Islet precursor cell (in vitro differentiated cells): ENCODE data around the gene CTPS2.
A peak's percentile ranks its signal among the peaks of the same experiment; 100 is the strongest.

ENCODE experiments used
- DNase-seq: peaks from one replicate; pipeline ENCODE4 v3.0.0-alpha.2; 2018

The CTPS2 gene

DNA sequence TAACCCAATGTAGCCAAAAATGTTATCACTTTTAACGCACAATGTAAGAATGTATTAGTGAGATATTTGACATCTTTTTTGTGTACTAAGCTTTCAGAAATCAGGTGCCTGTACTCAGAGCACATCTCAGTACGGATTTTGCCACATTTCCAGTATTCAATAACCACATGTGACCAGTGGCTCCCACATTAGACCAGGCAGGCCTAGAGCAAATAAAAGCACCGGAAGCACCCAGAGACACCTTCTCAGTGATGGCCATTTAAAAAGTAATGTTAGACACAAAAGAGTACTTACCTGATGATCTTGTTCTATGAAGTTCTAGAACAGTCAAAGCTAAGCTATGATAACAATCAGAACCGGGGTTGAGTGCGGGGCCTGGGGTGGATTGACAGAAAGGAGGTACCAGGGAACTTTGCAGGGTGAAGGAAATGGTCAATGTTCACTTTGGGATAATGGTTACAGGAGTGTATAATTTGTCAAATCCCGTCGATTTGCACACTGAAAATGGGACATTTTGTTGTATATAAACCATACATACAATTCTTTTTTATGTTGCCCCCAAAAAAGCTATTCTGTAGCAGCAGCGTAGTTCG, 1.2 kb downstream of the CTPS2 start:
- DNase-seq = no peak

DNA sequence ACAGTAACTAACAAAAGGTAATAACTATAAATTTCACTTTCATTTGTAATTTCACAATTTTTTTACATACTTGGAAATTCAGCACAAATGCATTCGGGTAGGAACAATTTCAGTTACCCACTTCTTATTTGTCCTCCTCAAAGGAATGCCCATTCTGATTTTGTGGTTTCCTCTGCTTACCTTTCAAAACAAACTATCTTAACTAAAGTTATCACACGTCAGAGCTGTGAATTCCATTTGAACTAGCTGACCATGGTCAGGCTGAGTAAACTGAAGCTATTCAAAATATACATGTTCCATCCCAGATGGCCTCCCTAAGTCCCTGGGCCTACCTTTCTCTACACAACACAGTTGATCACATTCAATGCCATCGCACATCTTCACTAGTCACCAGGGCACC, 4.5 kb downstream of the CTPS2 start:
- DNase-seq = no peak

DNA sequence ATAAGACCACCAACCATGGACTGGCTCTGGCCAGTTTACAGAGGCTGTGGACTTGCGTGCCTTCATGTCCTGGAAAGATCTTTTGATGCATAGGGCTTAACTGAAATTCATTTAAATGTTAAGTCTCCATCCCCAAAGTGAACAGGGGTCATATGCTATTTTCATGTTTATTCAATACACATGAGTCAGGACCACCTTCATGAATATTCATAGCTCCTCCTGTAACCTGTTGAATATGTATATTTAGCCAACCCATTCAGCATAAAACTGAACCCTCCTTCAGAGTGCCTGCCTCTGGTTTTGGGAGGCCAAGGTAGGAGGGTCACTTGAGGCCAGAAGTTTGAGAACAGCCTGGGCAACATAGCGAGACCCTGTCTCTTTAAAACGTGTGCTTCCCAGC, 7.1 kb downstream of the CTPS2 start:
- no peak for DNase-seq

DNA sequence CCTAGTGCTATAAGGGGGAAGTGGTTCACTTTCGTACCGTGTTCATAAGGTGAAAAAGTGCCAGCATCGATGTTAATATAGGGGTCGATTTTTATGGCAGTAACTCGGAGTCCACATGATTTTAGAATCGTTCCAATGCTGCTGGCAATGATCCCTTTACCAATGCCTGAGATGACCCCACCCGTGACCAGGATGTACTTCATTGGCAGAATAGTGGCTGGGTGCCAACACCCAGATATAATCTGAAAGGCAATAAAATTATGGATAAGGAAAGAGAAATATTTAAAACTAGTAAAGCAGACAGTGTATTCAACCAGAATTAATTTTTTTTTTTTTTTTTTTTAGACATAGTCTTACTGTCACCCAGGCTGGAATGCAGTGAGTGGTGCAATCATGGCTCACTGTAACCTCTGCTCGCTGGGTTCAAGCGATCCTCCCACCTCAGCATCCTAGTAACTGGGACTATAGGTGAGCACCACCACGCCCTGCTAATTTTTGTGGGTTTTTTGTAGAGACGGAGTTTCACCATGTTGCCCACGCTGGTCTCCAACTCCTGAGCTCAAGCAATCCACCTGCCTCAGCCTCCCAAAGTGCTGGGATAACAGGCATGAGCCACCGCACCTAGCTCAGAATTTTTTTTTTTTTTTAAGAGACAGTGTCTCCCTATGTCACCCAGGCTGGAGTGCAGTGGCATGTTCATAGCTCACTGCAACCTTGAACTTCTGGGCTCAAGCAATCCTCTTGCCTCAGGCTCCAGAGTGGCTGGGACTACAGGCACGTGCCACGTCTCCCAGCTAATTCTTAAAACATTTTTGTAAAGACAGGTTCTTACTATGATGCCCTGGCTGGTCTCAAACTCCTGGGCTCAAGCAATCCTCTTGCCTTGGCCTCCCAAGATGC, 9.5 kb downstream of the CTPS2 start:
- no peak for DNase-seq

DNA sequence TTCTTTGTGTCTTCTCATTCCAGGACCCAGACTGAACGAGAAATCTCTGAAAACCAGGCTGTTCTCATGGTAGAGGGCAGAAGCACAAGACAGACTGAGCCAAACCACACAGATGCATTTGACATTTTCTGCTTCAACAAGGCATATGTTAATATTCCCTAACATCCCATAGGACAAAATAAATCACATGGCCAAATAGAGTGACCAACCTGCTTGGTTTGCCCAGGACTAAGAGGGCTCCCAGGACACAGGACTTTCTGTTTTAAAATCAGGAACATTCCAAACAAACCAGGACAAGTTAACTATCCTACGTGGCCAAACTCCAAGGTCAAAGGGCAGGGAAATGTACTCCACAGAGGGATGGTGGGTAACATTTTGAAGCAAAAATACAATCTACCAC, 11.7 kb downstream of the CTPS2 start:
- no peak for DNase-seq

DNA sequence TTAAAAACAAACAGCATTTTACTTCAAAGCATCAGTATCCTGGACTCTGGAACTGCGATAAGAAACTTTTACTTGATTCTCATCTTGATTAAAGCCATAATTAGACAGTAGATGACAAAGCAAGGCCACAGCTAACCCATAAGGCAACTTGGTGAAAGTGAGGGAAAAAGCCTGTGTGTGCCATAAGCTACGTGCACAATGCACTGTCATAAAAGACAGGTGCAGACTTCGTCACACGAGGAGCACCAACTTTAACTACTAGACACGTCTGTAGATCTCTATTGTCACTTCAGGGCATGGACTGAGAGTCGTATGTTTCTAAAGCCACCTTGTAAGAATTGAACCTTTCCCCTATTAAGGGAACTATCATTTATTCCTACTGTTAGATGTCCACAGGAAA, 13.1 kb downstream of the CTPS2 start:
- no peak for DNase-seq

DNA sequence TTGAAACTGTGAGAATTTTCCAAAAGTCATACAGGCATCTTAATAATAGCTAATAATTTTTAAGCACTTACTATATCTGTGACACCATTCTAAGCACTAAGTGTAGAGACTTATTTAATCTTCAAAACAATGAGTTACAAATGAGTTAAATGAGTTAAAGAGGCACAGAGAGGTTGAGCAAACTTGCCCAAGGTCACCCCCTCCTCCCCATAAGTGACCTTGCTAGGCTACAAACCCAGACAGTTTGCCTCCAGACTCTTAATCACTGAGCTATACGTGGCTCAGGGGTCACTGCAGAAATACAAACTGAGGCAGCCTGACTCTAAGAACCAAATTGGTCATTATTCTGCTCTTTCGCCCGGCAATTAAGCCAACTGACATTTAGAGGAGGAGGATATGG, 15.5 kb downstream of the CTPS2 start:
- no peak for DNase-seq

DNA sequence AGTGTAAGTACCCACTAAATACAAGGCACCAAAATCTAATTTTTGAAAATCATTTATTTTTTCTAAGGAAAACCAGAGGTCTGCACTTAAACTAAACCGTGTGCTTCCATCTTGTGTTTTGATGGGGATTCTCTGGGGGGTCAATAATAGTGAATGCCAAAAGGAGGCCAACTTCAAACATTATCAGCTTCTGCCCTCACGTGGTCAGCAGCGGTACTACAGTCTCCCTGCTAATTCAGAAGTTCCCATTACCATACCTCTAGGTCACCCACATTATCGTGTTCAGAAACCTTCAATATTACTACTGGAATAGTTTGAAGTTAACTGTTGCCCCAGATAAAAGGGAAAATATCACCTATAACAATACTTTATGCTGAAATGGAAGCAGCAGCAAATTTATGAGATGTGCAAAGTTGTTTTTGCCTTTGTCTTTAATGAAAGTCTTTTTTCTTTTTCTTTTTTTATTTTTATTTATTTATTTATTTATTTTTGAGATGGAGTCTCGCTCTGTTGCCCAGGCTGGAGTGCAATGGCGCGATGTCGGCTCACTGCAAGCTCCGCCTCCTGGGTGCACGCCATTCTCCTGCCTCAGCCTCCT, 17.3 kb downstream of the CTPS2 start:
- DNase-seq = no peak

DNA sequence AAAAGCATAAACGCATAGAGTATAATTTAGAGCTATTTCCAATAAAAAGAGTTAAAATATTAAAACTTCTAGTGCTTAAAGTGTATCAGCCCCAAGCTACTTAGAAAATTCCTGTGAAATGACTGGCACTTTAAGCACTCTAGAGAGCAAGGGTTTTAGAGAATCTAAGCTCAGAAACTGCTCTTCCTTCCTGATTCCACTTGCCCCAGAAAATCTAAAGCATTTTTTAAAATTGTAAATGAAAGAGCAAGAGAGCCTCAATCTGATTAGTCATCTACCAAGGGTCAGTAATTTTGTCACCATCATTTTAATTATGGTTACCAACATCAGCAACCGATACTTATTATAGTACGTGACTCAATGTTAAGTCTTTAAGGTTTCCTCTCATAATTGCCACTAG, 25.0 kb downstream of the CTPS2 start:
- DNase-seq = no peak

DNA sequence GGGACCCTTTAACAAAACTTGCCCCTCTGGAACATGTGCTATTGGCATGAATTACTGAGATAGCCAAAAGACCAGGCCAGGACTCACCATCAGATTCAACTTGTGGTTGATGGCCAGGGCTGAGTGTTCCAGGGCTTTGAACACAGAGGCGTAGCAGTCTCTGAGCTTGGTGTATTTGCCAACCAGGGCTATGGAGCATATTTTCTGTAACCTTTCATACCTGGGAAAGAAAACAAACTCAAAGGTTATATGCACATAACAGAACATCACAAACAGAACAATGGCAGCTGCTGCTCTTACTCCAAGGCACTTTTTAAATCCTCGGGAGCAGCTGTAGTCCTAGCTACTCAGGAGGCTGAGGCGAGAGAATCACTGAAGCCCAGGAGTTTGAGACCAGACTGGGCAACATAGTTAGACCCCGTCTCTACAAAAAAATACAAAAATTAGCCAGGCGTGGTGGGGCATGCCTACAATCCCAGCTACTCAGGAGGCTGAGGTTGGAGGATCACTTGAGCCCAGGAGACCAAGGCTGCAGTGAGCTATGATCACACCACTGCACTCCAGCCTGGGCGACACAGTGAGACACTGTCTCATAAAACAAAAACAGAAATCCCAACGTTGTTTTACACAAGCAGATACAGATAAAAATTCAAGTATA, 29.3 kb downstream of the CTPS2 start:
- DNase-seq = no peak

DNA sequence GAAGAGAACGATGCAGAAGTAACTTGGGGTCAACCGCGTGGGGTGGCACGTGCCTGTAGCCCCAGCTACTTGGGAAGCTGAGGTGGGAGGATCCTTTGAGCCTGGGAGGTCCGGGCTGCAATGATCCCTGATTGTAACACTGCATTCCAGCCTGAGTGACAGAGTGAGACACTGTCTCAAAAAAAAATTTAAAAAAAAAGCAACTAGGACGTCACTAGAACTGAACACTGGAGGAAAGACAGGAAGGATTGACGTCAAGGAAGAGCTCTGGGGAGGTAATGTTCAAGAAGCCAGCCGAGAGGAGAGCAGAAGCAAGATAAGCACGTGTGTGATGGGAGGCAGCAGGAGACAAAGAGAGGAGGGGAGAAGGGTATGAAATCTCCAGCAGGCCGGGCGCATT, 33.8 kb downstream of the CTPS2 start:
- DNase-seq = no peak

DNA sequence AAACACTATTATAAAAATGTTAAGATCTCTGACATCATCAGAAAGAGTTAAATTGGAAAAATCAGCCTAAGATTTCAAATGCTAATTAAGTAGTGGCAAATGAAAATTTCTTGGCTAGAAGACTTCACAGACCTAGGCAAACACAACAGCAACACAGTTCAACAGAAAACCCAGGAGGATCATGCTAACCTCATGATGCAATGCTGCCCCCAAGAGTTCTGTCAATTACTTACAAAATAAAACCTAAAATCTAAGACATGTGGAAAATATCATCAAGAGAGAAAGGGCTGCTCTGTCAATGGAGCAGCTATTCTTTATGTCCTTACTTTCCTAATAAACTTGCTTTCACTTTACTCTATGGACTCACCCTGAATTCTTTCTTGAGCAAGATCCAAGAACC, 41.5 kb downstream of the CTPS2 start:
- no peak for DNase-seq

DNA sequence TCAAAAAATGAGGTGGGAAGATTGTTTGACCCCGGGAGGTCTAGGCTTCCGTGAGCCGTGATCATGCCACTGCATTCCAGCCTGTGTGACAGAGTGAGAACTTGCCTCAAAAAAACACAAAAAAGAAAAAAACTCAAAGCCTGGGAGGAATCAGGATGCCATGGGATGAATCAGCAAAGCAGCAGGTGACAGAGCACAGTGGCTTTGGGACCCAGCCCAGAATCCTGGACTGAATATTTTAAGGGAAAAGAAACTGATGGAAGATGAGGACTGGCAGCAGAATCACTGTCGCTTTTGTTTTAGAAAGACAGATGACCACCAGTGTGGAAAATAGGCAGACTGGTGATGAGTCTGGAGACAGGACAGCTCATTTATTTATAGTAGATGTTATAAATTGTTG, 45.9 kb downstream of the CTPS2 start:
- peak; percentile 56 for DNase-seq

DNA sequence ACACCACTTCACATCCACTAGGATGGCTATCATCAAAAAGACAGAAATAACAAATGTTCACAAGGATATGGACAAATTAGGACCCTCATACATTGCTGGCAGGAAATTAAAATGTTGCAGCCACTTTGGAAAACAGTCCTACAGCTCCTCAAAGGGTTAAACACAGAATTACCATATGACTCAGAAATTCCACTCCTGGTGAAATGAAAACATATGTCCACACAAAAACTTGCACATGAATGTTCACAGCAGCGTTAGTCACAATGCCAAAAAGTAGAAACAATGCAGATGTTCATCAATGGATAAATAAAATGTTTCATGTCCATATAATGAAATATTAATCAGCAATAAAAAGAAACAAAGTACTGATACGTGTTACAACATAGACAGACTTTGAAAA, 47.4 kb downstream of the CTPS2 start:
- DNase-seq = no peak

DNA sequence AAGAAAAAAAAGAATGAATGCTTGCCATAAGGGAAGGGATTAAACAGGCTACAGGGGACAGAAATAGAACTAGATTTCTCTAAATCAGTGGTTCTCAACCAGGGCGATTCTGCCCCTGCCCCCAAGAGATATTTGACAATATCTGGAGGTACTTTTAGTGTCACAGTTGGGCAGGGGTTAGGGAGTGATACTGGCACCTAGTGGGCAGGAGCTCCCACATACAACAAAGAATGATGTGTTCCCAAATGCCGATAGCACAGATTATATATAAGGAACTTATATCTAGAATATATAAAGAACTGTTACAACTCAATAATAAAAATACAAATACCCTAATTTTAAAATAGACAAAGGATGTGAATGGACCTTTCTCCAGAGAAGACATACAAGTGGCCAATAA, 47.8 kb downstream of the CTPS2 start:
- DNase-seq = no peak

DNA sequence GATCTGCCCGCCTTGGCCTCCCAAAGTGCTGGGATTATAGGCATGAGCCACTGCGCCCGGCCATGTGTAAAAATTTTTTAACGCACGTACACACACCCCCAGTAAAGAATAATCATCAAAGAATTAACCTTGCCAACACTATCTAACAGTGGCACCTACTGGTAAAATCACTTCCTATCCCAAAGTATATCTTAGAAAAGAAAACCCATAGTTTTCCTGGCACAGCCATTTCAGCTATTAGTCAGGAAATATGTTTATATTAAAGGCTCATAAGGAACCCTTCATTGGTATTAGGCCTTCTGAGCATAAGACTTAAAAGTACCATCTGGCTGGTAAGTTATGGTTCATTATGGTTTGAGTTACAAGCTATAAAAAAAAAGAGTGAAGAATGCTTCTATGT, 48.4 kb downstream of the CTPS2 start:
- no peak for DNase-seq

DNA sequence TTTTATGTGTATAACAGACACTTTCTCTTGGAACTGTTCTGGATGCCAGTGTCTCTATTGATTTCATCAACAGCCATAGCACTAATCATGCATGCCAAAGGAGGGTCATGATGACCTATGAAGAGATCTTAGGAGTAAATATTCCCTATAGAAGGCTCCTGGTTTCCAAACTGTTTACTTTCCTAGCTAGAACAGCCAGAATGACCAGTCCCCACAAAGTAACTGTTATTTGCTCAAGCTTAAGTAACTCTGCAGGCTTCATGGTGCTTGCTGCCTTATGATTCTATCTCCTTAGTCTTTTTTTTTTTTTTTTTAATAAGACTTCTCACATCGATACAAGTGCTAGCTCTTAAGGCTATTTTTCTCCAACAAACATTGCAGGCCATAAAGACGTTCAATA, 50.1 kb downstream of the CTPS2 start:
- DNase-seq = no peak

DNA sequence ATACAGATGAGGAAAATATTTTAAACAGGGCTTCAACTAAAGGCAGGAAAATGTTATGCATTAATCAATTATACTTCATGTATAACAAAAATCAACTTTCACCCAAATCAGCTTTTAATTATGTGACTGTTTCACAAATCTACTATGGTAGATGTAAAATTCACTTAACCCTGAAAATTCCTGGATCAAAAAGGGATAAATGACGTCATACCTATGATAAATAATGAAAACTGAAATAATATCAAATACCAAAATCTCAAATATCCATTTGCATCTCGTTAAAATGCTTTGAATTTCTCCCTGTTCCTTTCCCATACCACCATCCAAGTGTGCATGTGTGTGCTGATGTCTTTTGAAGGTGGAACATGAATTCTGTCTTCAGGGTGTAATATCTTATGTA, 51.0 kb downstream of the CTPS2 start:
- DNase-seq = no peak

DNA sequence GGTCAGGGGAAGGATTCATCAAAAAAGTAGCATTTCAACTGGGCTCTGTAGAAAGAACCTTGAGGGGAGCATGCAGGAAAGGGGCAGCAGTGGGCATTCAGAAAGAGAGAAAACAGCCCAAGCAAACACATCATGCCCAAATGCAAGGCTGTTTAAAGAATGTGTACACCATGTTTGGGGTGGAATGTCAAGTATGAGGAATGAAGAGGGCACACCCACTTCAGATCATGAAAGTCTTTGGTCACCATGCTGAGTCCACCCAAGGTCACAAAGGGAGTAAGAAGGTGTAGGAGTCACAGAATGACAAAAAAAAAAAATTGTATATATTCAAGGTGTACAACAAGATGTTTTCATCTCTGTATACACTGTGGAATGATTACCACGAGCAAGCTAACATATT, 53.1 kb downstream of the CTPS2 start:
- DNase-seq = no peak

DNA sequence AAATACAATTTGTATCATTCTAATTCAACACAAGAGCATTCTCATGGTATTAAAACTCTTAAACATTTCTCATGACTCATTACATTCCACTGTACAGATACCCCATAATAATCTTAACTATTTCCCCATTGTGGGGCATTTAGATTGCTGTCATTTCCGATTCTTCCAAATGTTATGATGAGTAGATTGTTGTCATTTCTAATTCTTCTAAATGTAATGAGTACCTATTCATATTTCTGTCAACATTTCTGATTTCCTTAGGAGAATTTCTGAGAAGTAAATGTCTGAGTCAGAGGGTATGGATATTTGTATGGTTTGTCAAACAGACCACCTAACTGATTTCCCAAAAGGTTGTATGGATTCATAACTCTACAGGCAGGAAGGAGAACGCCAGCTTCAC, 54.2 kb downstream of the CTPS2 start:
- no peak for DNase-seq

DNA sequence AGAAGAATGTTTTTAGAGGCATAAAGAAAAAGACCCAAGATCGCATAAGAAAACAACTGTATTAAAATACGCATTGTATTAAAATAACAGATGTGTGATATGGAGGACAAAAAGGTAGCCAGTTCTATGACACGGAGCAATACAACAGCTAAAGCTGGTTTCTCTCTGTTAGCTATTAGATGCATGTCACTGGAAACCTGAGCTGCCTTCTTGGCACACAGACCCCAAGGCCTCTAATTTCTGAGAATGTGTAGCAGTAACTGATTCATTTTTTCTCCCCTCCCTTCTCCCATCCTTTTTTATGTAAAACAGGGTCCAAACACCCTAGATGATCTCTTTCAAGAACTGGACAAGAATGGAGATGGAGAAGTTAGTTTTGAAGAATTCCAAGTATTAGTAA, 58.4 kb downstream of the CTPS2 start:
- no peak for DNase-seq

DNA sequence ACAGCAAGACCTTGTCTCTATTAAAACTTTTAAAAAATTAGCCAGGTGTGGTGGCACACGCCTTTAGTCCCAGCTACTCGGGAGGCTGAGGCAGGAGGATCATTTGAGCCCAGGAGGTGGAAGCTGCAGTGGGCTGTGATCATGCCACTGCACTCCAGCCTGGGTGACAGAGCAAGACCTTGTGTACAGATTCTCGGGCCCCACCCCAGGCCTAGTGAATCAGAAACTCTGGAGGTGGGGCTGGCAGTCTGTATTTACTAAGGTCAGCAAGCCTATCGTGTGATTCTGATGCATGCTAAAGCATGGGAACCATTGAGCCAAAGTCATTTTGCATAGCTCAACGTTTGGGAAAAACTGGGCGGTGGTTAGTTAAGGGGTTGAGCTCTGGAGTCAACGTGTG, 59.0 kb downstream of the CTPS2 start:
- no peak for DNase-seq

DNA sequence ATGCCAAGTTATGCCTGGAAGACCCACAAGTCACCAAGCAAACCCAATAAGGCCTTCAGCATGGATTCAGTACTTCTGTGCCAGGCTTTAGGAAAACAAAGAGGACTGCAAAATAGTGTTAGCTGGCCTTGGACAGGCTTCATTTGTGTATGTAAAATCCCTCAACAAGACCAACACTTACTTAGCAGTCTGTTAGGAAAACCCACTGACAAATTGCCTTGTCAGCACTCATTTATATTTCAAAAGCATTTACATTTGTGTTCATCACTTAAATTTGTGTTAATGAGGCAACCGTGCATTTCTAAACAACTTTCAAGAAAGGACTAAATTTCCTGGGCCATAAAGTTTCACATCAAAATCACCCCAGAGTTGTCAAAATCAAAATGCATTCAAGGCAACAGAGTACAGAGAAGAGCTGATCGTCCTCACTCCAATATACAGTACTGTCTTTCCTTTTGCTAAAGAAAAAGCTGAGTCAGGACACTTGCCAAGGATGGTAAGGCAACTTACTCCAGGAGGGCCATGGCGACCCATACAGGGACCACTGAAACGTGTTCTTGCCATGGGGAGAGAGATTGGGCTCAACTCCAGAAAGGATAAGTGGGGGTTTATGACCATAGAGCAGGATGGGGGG, 61.0 kb downstream of the CTPS2 start:
- DNase-seq = no peak
